Neural cell (in vitro differentiated cells): ENCODE data around the gene HSPB1. TPM values are rescaled to one million over a fixed set of nuclear protein-coding genes. Genes with fewer than 3 reads are reported as not detected.

Source experiments
- H2AFZ ChIP-seq: fragments of 200-600, 300-800 bp; sonication (generic), shearing (Covaris generic); 2 replicates; pipeline ENCODE4 v1.6.0; 2014; ENCODE audit warnings: low read depth, mild to moderate bottlenecking, antibody characterized with exemption, low read length, moderate library complexity
- H3F3A ChIP-seq: fragments of 200-600 bp; shearing (Covaris generic); 2 replicates; pipeline ENCODE4 v1.6.1; 2016; ENCODE audit warnings: mild to moderate bottlenecking, moderate library complexity, mixed read lengths, antibody characterized with exemption, low read length; ENCODE audit not compliant: insufficient read depth, poor library complexity, severe bottlenecking
- H3K27ac ChIP-seq: fragments of 200-600, 300-800 bp; sonication (generic), shearing (Covaris generic); 2 replicates; pipeline ENCODE4 v1.5.1; 2014; ENCODE audit warnings: mild to moderate bottlenecking, low read length, moderate library complexity
- H3K27me3 ChIP-seq: fragments of 300-800, 200-600 bp; sonication (generic), shearing (Covaris generic); 2 replicates; pipeline ENCODE4 v1.6.0; 2014; ENCODE audit warnings: mild to moderate bottlenecking, low read depth, low read length, moderate library complexity; ENCODE audit not compliant: insufficient read depth
- H3K36me3 ChIP-seq: fragments of 300-800, 200-600 bp; sonication (generic), shearing (Covaris generic); 2 replicates; pipeline ENCODE4 v1.5.1; 2014; ENCODE audit warnings: mild to moderate bottlenecking, antibody characterized with exemption, low read length, moderate library complexity; ENCODE audit not compliant: insufficient read depth
- H3K4me2 ChIP-seq: fragments of 300-800, 200-600 bp; sonication (generic), shearing (Covaris generic); 2 replicates; pipeline ENCODE4 v1.6.0; 2014; ENCODE audit warnings: mild to moderate bottlenecking, low read length
- H3K4me3 ChIP-seq: fragments of 300-800, 200-600 bp; sonication (generic), shearing (Covaris generic); 2 replicates; pipeline ENCODE4 v1.5.1; 2014; ENCODE audit warnings: mild to moderate bottlenecking, low read length, moderate library complexity
- H3K79me2 ChIP-seq: fragments of 200-600 bp; shearing (Covaris generic); replicated peaks from 2 replicates; pipeline ENCODE4 v1.6.0; 2014; ENCODE audit warnings: mild to moderate bottlenecking, low read length, moderate library complexity; ENCODE audit not compliant: insufficient read depth
- H3K9ac ChIP-seq: fragments of 300-800, 200-600 bp; sonication (generic), shearing (Covaris generic); 2 replicates; pipeline ENCODE4 v1.6.1; 2016; ENCODE audit warnings: mild to moderate bottlenecking, low read length, mixed read lengths
- H3K9me2 ChIP-seq: fragments of 200-600 bp; shearing (Covaris generic); 2 replicates; pipeline ENCODE4 v1.6.1; 2016; ENCODE audit warnings: mild to moderate bottlenecking, low read length, mixed read lengths; ENCODE audit not compliant: insufficient read depth
- H3K9me3 ChIP-seq: fragments of 200-600, 300-800 bp; sonication (generic), shearing (Covaris generic); 2 replicates; pipeline ENCODE4 v1.6.1; 2016; ENCODE audit warnings: mild to moderate bottlenecking, mixed run types, low read length, moderate library complexity, mixed read lengths
- H4K20me1 ChIP-seq: fragments of 200-600 bp; shearing (Covaris generic); 2 replicates; pipeline ENCODE4 v1.6.1; 2016; ENCODE audit warnings: mild to moderate bottlenecking, mixed run types; ENCODE audit not compliant: insufficient read depth
- CTCF ChIP-seq: fragments of 450-650 bp; IDR thresholded peaks from 2 replicates; pipeline ENCODE4 v1.5.1; 2014; ENCODE audit warnings: antibody characterized with exemption, mild to moderate bottlenecking, moderate library complexity; ENCODE audit not compliant: poor library complexity, severe bottlenecking
- EP300 ChIP-seq: fragments of 450-650 bp; conservative IDR thresholded peaks from 2 replicates; pipeline ENCODE4 v1.6.1; 2014; ENCODE audit warnings: antibody characterized with exemption, mild to moderate bottlenecking, moderate library complexity; ENCODE audit not compliant: poor library complexity, severe bottlenecking
- EZH2 ChIP-seq: fragments of 200-600, 300-800 bp; shearing (Covaris generic), sonication (generic); IDR thresholded peaks from 2 replicates; pipeline ENCODE4 v1.6.1; 2014; ENCODE audit warnings: antibody characterized with exemption, low read length, borderline replicate concordance, mild to moderate bottlenecking; ENCODE audit not compliant: insufficient read depth, poor library complexity, severe bottlenecking
- MXI1 ChIP-seq: fragments of 450-650 bp; conservative IDR thresholded peaks from 2 replicates; pipeline ENCODE4 v1.6.1; 2014; ENCODE audit warnings: antibody characterized with exemption, mild to moderate bottlenecking; ENCODE audit not compliant: poor library complexity, severe bottlenecking
- POLR2AphosphoS5 ChIP-seq: IDR thresholded peaks from 2 replicates; pipeline ENCODE4 v1.6.1; 2012
- RAD21 ChIP-seq: fragments of 450-650 bp; conservative IDR thresholded peaks from 2 replicates; pipeline ENCODE4 v1.6.1; 2014; ENCODE audit warnings: antibody characterized with exemption, mild to moderate bottlenecking, moderate library complexity
- REST ChIP-seq: IDR thresholded peaks from 2 replicates; pipeline ENCODE4 v1.6.1; 2012; ENCODE audit warnings: borderline replicate concordance
- SMC3 ChIP-seq: fragments of 450-650 bp; conservative IDR thresholded peaks from 2 replicates; pipeline ENCODE4 v1.6.1; 2014; ENCODE audit warnings: antibody characterized with exemption, mild to moderate bottlenecking, moderate library complexity; ENCODE audit not compliant: poor library complexity
- TAF1 ChIP-seq: IDR thresholded peaks from 2 replicates; pipeline ENCODE4 v1.6.1; 2012; ENCODE audit warnings: low read depth
- polyA plus RNA-seq: library from polyadenylated mRNA; depleted of rRNA; stranded (reverse); fragments of >200 nt; gene quantifications from 2 replicates; pipeline ENCODE4 v1.2.3, GENCODE V29; 2014

HSPB1 gene
- polyA plus RNA-seq, 1 donor from 2014 or later: 1.4 TPM

- Histone ChIP-seq H3K9me2 (no peaks in the 10 kb centered on the region), H3K4me2 (peak overlapping the region; percentile 76), H3K27ac (peak overlapping the region; percentile 89), H3F3A (no peaks in the 10 kb centered on the region), H2AFZ (peak overlapping the region; percentile 77), H3K36me3 (no peaks in the 10 kb centered on the region), H3K9me3 (no peaks in the 10 kb centered on the region), H3K9ac (peak overlapping the region; percentile 87), H4K20me1 (no peaks in the 10 kb centered on the region), H3K27me3 (no peaks in the 10 kb centered on the region), H3K4me3 (peak overlapping the region; percentile 73), H3K79me2 (peaks cover 4% of the 10 kb centered on the region)
- TF ChIP-seq POLR2AphosphoS5 (peak; percentile 84), SMC3 (no peak), MXI1 (peak; percentile 32), EP300 (peak; percentile 90), REST (peak; percentile 33), EZH2 (no peak), CTCF (no peak), RAD21 (no peak), TAF1 (peak; percentile 63)
These were observed 15.5 kb downstream of the HSPB1 start for GRCh38 chr7:76317782-76318487.

DNA sequence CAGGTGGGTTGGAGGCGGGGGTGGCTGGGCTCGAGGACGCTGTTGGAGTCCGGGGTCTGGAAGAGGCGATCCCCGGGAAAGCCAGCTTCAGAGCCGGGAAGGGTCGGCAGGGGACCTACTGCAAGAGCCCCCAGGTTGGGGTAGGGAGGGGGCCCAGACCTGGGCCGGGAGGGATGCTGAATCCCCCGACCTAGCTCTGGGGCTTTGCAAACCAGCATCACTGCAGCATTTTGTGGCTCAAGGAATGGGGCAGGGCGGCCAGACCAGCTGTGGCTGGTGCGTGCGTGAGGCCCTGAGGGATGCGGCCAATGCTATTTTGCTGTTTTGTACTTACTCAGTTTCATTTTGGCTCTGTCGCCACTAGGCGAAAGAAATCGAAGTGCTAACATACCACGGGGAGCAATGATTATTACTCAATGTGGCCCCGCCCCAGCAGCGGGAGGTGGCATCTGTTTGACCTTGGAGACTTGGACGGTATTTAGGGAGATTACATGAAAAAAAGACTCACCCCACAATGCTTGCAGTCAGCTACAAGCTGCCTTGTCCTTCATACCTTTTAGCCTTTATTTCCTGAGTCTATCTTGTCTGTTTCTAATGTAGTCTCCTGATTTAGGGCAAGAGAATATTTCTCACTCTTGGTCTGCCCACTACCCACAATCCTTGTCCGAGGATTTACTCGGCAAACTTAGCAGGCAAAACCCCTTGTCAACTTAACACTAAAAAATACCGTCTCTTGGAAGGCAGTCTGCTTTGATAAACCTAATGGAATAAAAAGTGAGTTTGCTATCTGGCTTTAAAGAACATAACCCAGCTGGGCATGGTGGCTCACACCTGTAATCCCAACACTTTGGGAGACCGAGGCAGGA is 16.2 kb downstream of the HSPB1 start:
- Histone ChIP-seq H3K79me2 (peaks cover 4% of the 10 kb centered on the region), H3K27me3 (no peaks in the 10 kb centered on the region), H4K20me1 (no peaks in the 10 kb centered on the region), H3K4me2 (peak overlapping the region; percentile 76), H3K9ac (peak overlapping the region; percentile 87), H3K4me3 (peak overlapping the region; percentile 73), H3K27ac (peak overlapping the region; percentile 89), H3K36me3 (no peaks in the 10 kb centered on the region), H2AFZ (peak overlapping the region; percentile 61), H3K9me3 (no peaks in the 10 kb centered on the region), H3K9me2 (no peaks in the 10 kb centered on the region), H3F3A (no peaks in the 10 kb centered on the region)
- TF ChIP-seq POLR2AphosphoS5 (peak; percentile 4), CTCF (peak; percentile 48), REST (no peak)
